GM19193 (cell line): ENCODE measurements around the gene DNM3.

Source experiments
- POLR2A ChIP-seq: IDR thresholded peaks from 4 replicates; pipeline ENCODE4 v1.6.1; 2011; ENCODE audit not compliant: insufficient read depth, insufficient read length; ENCODE audit errors: extremely low read depth

DNM3 gene

DNA sequence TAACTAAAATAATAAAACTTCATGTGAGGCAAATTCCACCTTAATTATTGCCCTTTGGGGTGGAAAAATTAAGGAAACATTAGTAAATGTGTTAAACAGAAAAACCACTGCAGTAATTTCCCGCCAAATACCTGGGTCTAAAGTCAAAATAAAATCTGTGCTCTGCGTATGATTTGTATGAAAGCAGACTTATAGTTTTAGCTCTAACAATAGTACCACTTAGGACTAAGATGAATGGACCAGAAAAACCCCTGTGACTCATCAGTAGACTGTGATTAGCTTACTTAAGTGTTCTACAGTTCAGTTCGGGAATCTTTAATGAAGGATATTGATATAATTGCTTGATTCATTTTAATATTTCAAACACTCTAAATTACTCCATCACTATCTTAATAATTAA lies 555.9 kb downstream of the DNM3 start:
- TF ChIP-seq POLR2A, result no peak

DNA sequence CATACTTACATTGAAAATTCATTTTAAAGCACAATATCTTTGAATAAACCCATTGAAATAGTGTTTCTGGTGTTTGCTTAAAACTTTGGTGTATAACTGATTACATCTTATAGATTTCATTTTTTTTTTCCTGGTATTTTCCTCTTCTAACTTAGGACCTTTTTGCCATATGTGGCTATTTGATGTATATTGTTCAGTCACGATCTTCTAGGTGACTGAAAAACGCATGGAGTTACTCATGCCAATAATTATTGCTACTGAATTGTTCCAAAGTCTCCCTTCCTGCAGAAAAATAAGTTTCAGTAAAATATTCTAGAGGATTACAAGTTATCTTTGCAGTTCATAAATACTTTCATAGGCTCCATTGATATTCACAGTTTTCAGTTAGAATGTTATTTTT lies 556.3 kb downstream of the DNM3 start:
- TF ChIP-seq POLR2A, result no peak

DNA sequence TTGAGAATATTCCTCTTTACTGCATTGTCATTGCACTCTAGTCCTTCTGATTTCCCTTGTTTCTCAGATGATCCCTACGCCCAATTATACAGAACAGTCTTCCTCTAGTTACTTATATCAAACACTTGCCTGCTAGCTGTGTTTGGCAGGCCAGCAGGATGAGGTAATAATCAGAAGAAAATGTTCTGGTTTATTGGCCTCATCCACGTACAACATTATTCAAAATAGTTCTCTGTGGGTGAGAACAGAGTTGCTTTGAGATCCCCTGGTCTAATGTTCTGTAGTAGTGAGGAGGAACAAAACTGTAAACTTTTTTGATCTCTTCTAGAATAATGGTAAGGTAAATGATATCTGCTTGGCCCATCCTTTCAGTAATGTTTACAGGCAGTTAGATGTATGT lies 556.9 kb downstream of the DNM3 start:
- TF ChIP-seq POLR2A, result no peak

DNA sequence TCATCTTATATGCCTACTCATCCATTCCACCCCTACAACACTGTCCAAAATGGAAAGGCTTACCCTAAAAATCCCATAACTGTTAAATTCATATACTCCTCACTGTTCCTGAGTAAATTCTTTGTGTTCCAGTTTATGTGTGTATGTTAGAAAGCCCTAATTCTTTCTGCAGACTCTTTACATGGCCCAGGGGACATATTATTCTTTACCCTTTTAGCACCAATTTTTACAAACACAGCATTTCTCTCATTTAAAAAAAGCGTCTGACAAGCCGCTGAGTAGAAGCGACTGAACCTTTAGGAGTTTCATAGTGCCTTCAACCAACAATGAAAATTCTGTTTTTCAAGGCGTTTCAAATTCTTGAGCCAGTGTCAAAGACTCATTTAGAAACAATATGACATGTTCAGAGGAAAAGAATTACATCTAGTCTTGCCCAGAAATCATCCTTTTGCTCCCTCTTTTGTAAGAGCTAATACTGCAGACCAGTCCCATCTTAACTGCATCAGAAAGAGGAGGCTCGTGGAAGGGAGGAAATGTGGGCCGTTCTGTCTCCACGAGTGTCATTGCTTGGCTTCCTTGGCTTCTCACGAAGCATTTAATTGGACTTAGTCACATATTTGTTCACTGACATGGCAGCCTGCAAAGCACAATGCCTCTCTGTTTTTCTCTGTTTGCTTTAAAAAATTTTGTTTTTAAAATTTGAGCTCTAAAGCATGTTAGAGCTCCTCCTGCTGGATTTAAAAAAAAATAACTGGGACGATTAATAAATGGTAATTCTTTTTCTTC lies 557.9 kb downstream of the DNM3 start:
- TF ChIP-seq POLR2A, result no peak

DNA sequence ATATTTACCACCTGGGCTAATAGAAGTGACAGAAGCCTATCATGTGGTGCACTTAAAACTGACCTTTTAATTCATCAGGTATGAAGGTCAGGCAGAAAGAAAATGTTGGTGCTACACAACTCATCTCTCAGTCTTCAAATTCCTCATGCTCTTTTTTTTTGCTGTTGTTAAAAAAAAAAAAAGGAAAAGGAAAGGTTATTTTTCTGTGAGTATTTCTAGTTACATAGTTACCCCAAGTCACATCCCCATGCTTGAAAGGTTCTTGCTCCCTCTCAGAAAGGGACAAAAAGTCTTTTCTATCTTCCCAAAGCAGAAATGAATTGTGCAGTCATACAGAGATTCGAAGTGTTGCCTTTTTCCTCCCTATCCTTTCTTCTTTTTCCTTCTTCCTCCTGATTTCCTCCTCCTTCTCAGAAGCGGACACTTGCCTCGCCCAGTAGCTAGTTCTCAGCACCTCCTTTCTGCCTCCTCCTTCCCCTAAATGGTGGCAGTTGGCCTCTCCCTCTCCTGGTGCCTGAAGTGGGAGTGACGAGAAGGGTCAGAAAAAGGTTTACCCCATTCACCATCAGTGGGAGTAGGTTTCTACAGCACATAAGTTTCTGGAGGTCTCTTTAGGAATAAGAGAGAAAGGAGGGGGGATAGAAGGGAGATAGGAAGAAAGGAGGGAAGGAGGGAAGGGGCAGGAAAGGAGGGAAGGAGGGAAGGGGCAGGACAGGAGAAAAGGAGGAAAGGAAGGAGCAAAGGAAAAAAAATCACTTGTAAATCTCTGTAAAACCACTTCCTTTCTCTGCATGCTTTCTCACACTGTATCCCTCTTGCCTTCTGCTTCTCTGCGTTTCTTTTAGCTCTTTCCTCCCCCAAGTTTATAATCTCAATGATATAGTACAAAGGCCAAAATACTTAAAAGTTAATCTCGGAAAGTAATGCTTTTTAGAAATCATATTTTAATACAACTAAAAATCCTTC lies 558.7 kb downstream of the DNM3 start:
- no peak for TF ChIP-seq POLR2A

GRCh38 chr1:172400722-172401105 lies 559.4 kb downstream of the DNM3 start:
- TF ChIP-seq POLR2A, result no peak

GRCh38 chr1:172401477-172401876 lies 560.2 kb downstream of the DNM3 start:
- TF ChIP-seq POLR2A, result no peak

DNA sequence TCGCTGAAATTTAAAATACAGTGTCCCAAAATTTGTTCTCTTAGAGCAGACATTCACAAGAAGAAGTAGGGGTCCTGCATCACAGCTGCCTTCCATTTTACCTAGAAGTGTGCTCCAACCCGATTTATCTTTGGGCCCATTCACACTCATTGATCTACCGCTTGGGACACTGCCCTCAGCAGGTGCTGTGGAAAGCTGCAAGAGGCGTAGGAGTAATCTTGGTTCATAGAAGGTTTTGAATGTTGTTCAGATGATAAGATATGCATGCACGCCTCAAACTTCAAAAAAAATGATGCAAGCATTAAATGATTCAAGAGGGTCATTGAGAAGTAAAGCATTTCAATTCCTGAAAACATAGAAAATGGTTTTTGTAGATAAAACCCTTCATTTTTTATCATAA lies 560.6 kb downstream of the DNM3 start:
- no peak for TF ChIP-seq POLR2A

DNA sequence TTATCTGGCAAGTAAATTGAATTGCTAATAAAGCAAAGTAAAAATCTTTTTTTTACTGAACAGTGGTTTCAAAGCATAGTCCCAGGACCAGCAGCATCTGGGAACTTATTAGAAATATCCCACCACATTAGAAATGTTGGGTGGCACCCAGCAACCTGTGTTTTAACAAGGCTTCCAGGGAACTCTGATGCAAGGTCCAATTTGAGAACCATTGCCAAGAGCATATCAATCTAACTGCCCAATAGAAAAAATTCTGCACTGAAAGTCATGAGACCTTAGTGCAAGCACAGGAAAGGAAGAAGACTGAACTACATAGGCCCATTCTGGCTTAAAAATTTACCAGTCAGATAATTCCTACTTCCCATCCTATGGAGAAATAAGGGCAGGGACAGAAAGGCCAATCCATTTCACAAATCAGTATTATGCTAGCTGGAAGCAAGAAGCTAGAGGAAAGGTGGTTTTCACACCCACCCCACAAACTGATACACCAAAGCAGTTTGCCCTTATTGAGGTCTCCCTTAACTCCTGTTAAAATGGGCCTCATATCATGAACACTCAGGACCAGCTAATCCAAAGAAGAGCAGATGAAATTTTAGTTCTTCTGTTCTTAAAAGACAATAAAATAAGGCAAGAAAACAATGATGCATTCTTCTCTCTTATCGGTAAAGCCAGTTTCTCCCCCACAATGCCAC lies 561.7 kb downstream of the DNM3 start:
- no peak for TF ChIP-seq POLR2A

GRCh38 chr1:172404121-172404520 lies 562.8 kb downstream of the DNM3 start:
- no peak for TF ChIP-seq POLR2A

GRCh38 chr1:172405912-172406311 lies 564.6 kb downstream of the DNM3 start:
- TF ChIP-seq POLR2A, result no peak

GRCh38 chr1:172406968-172407367 lies 565.7 kb downstream of the DNM3 start:
- TF ChIP-seq POLR2A, result no peak

- TF ChIP-seq POLR2A, result no peak
Observed at GRCh38 chr1:172408958-172409357, 567.7 kb downstream of the DNM3 start.

DNA sequence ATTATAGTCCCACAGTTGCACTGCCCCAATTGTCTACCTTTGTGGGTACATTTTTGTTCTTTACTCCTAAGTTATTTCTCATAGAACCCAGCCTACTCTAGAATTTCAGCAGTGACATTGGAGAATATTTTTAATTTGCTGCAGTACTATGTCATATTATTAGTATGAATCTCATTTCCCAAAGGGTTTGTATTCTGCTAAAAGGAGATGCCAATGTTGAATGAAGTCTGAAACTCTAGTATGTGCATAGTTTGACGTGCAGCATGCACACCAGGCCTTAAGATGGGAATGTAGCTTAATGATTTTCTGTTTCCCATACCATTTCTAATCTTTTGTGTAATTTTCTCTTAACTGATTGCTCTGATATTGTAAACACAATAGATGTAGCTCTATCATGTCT lies 568.7 kb downstream of the DNM3 start:
- no peak for TF ChIP-seq POLR2A

GRCh38 chr1:172411791-172412338 lies 570.6 kb downstream of the DNM3 start:
- no peak for TF ChIP-seq POLR2A

DNA sequence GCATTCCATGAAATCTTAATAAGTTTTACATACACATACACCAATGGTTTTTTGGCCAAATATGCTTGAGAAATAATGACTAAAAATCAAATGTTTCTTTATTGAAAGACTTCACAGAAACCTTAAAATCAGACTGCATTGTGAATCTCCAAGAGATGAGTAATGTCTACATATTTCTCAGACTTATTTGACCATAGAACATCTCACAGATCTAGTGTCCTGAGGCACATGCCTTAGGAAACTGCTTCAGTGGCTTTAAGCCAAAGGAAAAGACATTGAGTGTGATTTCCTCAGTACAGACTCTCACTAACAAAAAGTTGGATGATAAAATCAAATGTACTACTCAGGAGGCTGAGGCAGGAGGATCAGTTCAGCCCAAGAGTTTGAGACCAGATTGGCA lies 573.0 kb downstream of the DNM3 start:
- no peak for TF ChIP-seq POLR2A

- no peak for TF ChIP-seq POLR2A
Observed at GRCh38 chr1:172416496-172417035, 575.3 kb downstream of the DNM3 start.
